CD14-positive monocyte (primary cell): Measurements from ENCODE around the gene OSCAR. TPM values are rescaled to one million over a fixed set of nuclear protein-coding genes. Genes with fewer than 3 reads are reported as not detected.

Experiments
- DNase-seq, 3 donors: peaks; one replicate each; pipeline ENCODE4 v3.0.0-alpha.2; 2011 to 2022
- H2AFZ ChIP-seq: 2 replicates; pipeline ENCODE4 v1.6.0; 2012; ENCODE audit warnings: mild to moderate bottlenecking, low read depth, low read length, inconsistent platforms; ENCODE audit not compliant: insufficient read depth, poor library complexity, severe bottlenecking
- H3K27ac ChIP-seq, 2 donors: 1 replicate in 1 of 2; 2 replicates in 1 of 2; pipeline ENCODE4 v1.5.1; 2012 to 2013; ENCODE audit warnings: low read length in 2 of 2, control low read depth in 1 of 2, inconsistent platforms in 1 of 2, low read depth in 1 of 2, mild to moderate bottlenecking in 1 of 2
- H3K27me3 ChIP-seq, 2 donors: one replicate each; pipeline versions ENCODE4 v1.6.0 to v1.6.1; 2011 to 2013; ENCODE audit warnings: low read length in 2 of 2; ENCODE audit not compliant: control insufficient read depth in 2 of 2, insufficient read depth in 2 of 2
- H3K36me3 ChIP-seq, 2 donors: replicated peaks in 1 of 2; 1 replicate in 1 of 2; 2 replicates in 1 of 2; pipeline versions ENCODE4 v1.5.1 to v1.6.1; 2012 to 2013; ENCODE audit warnings: low read length in 2 of 2, control low read depth in 1 of 2, inconsistent platforms in 1 of 2, mild to moderate bottlenecking in 1 of 2; ENCODE audit not compliant: insufficient read depth in 2 of 2, control insufficient read depth in 1 of 2
- H3K4me1 ChIP-seq, 2 donors: 1 replicate in 1 of 2; 2 replicates in 1 of 2; pipeline versions ENCODE4 v1.5.1 to v1.6.1; 2012 to 2013; ENCODE audit warnings: low read length in 2 of 2, control low read depth in 1 of 2, inconsistent platforms in 1 of 2, mild to moderate bottlenecking in 1 of 2, moderate library complexity in 1 of 2; ENCODE audit not compliant: insufficient read depth in 2 of 2, control insufficient read depth in 1 of 2
- H3K4me2 ChIP-seq: replicated peaks from 2 replicates; pipeline ENCODE3; 2012; ENCODE audit warnings: low read length, moderate library complexity, mild to moderate bottlenecking; ENCODE audit not compliant: poor library complexity, severe bottlenecking; ENCODE audit errors: extremely low read depth
- H3K4me3 ChIP-seq, 3 experiments: fragments of 200-600 bp in 1 of 3; sonication (generic) in 1 of 3; replicated peaks in 1 of 3; 1 replicate in 2 of 3; 2 replicates in 1 of 3; pipeline ENCODE4 v1.5.1; 2011 to 2013; ENCODE audit warnings: low read length in 3 of 3, mild to moderate bottlenecking in 3 of 3, control low read depth in 2 of 3, low read depth in 2 of 3, inconsistent platforms in 1 of 3, moderate library complexity in 1 of 3
- H3K79me2 ChIP-seq: 2 replicates; pipeline ENCODE4 v1.6.0; 2012; ENCODE audit warnings: mild to moderate bottlenecking, control low read depth, inconsistent platforms, low read length, moderate library complexity; ENCODE audit not compliant: insufficient read depth
- H3K9ac ChIP-seq: 2 replicates; pipeline ENCODE4 v1.6.0; 2017; ENCODE audit warnings: low read length, mild to moderate bottlenecking; ENCODE audit not compliant: insufficient read depth, poor library complexity, severe bottlenecking
- H3K9me3 ChIP-seq, 2 donors: replicated peaks in 1 of 2; 1 replicate in 1 of 2; 2 replicates in 1 of 2; pipeline versions ENCODE4 v1.5.1 to v1.6.1; 2012 to 2013; ENCODE audit warnings: low read length in 2 of 2, control low read depth in 1 of 2; ENCODE audit not compliant: control insufficient read depth in 1 of 2, insufficient read depth in 1 of 2
- H4K20me1 ChIP-seq: 2 replicates; pipeline ENCODE4 v1.6.0; 2012; ENCODE audit warnings: mild to moderate bottlenecking, low read length, control low read depth, moderate library complexity; ENCODE audit not compliant: insufficient read depth
- H3K27ac Mint-ChIP-seq, 7 donors: one replicate each; pipeline ENCODE4 v1.8.0; 2020; ENCODE audit warnings: mild to moderate bottlenecking in 7 of 7, mixed read lengths in 7 of 7, moderate library complexity in 6 of 7, inconsistent platforms in 2 of 7
- H3K27me3 Mint-ChIP-seq, 3 donors: one replicate each; pipeline ENCODE4 v1.8.0; 2021 to 2022; ENCODE audit warnings: low read depth in 3 of 3, mild to moderate bottlenecking in 3 of 3, mixed read lengths in 3 of 3, moderate library complexity in 3 of 3, inconsistent platforms in 1 of 3
- H3K36me3 Mint-ChIP-seq, 2 donors: one replicate each; pipeline ENCODE4 v1.8.0; 2020; ENCODE audit warnings: mixed read lengths in 2 of 2, inconsistent platforms in 1 of 2, mild to moderate bottlenecking in 1 of 2
- H3K4me1 Mint-ChIP-seq: one replicate; pipeline ENCODE4 v1.8.0; 2020; ENCODE audit warnings: mild to moderate bottlenecking, mixed read lengths
- H3K4me3 Mint-ChIP-seq, 2 donors: one replicate each; pipeline ENCODE4 v1.8.0; 2020; ENCODE audit warnings: mild to moderate bottlenecking in 2 of 2, mixed read lengths in 2 of 2, moderate library complexity in 1 of 2
- H3K9me3 Mint-ChIP-seq, 7 donors: one replicate each; pipeline ENCODE4 v1.8.0; 2020 to 2022; ENCODE audit warnings: mixed read lengths in 7 of 7, mild to moderate bottlenecking in 6 of 7, moderate library complexity in 6 of 7, inconsistent platforms in 2 of 7
- CTCF ChIP-seq: fragments of 200-600 bp; IDR thresholded peaks from one replicate; pipeline ENCODE4 v1.8.0; 2022; ENCODE audit warnings: antibody characterized with exemption, mild to moderate bottlenecking
- WGBS: methylation state at CpG from one replicate; pipeline ENCODE4 v1.1.5; 2013; ENCODE audit warnings: missing lambda C conversion rate; ENCODE audit not compliant: insufficient coverage; 5-methylcytosine and 5-hydroxymethylcytosine counted together
- intact Hi-C, 2 donors: fragments of 100-400 bp; cut with micrococcal nuclease; formaldehyde crosslinking; loops; one replicate each; pipeline versions ENCODE4 v1.15.0 to v1.15.1; 2023
- polyA plus RNA-seq, 3 donors: library from polyadenylated mRNA; depleted of rRNA in 1 of 3; unstranded in 2 of 3; stranded (reverse) in 1 of 3; fragments of 300-500 nt in 2 of 3; fragments of >200 nt in 1 of 3; fragmentation: Illumina TruSeq in 2 of 3; gene quantifications; 1 replicate in 2 of 3; 2 replicates in 1 of 3; pipeline ENCODE4 v1.2.3, GENCODE V29; 2012 to 2021

Gene OSCAR
- polyA plus RNA-seq, 3 donors: 81.4 to 270 (median 126) TPM

- Mint-ChIP-seq H3K9me3 (peaks cover 0 to 2% (median 0%) of the 10 kb centered on the region in 7 donors), H3K36me3 (peaks cover 13 to 32% of the 10 kb centered on the region in 2 donors), H3K4me1 (peaks cover 37% of the 10 kb centered on the region), H3K27ac (peak overlapping the region in 6 of 7 donors; percentile 0 to 94 (median 92)), H3K4me3 (peak overlapping the region; percentile 82 to 93), H3K27me3 (peaks cover 2 to 12% (median 2%) of the 10 kb centered on the region in 3 donors)
- Histone ChIP-seq H3K36me3 (peaks cover 20 to 30% of the 10 kb centered on the region in 2 donors), H3K9me3 (peaks cover 0 to 2% of the 10 kb centered on the region in 2 donors), H3K9ac (peak overlapping the region; percentile 29), H2AFZ (peak overlapping the region; percentile 74), H3K27me3 (peaks cover 0 to 3% of the 10 kb centered on the region in 2 donors), H3K4me2 (peak overlapping the region; percentile 87), H3K79me2 (peaks cover 37% of the 10 kb centered on the region), H3K27ac (peak overlapping the region; percentile 9 to 62), H4K20me1 (peaks cover 32% of the 10 kb centered on the region), H3K4me3 (peak overlapping the region; percentile 39 to 76 (median 41)), H3K4me1 (peaks cover 28 to 39% of the 10 kb centered on the region in 2 donors)
- WGBS: 5% methylated on average over 29 of the region's 30 CpGs
- intact Hi-C loops: loop anchor here in 1 of 2 donors (2.0 kb wide), 1 partner anchor 23 kb away; the partner anchor contains the start of gene LENG1
- DNase-seq: peak in 1 of 3 donors; percentile 8
- no peak for TF ChIP-seq CTCF
These were observed 35.7 kb upstream of the OSCAR start for GRCh38 chr19:54136086-54136863.

- WGBS: 65% methylated on average over 2 of the region's 2 CpGs
- H3K4me1 ChIP-seq: peaks cover 22 to 26% of the 10 kb centered on the region in 2 donors
- H3K4me3 Mint-ChIP-seq: peak overlapping the region in 1 of 2 donors; percentile 31
- H3K27me3 Mint-ChIP-seq: peaks cover 2 to 12% (median 2%) of the 10 kb centered on the region in 3 donors
- no peak for DNase-seq
- H3K27ac Mint-ChIP-seq: peak overlapping the region in 1 of 7 donors; percentile 26
- TF ChIP-seq CTCF: no peak
- H4K20me1 ChIP-seq: peaks cover 10% of the 10 kb centered on the region
- no peak overlapping the region for H3K4me2 ChIP-seq
- H3K9me3 ChIP-seq: peaks cover 0 to 2% of the 10 kb centered on the region in 2 donors
- H3K9me3 Mint-ChIP-seq: peaks cover 0 to 2% (median 0%) of the 10 kb centered on the region in 7 donors
- H3K4me3 ChIP-seq: no peak overlapping the region
- H3K4me1 Mint-ChIP-seq: peaks cover 19% of the 10 kb centered on the region
- H3K36me3 ChIP-seq: peaks cover 24 to 27% of the 10 kb centered on the region in 2 donors
- H3K9ac ChIP-seq: no peak overlapping the region
- intact Hi-C loops: no loop called here
- peaks cover 0 to 3% of the 10 kb centered on the region in 2 donors for H3K27me3 ChIP-seq
- H3K36me3 Mint-ChIP-seq: peaks cover 18 to 38% of the 10 kb centered on the region in 2 donors
- H3K27ac ChIP-seq: no peak overlapping the region
- no peak overlapping the region for H2AFZ ChIP-seq
- H3K79me2 ChIP-seq: peaks cover 15% of the 10 kb centered on the region
These were observed 33.5 kb upstream of the OSCAR start for GRCh38 chr19:54133957-54134590.
